ENCODE results near the gene GNG7.
"Not testable (repeated sequence)": the region's sequence is repeated elsewhere in the genome, so short reads cannot be mapped to it uniquely, and the experiment has no call there.

Gene GNG7

GRCh38 chr19:2533686-2534422 is 168.6 kb downstream of the GNG7 start:
- Histone ChIP-seq H3K27me3 (replicated peaks in 2 of 5; ENCODE audit: control insufficient read depth in 4 of 5, insufficient read depth in 5 of 5, low read length in 4 of 5) (no peaks in the 10 kb centered on the region), H3K36me3 (ENCODE audit: control insufficient read depth in 4 of 4, insufficient read depth in 4 of 4, low read length in 3 of 4) (peaks cover 0 to 3% (median 0%) of the 10 kb centered on the region in 4 experiments), H3K27ac (ENCODE audit: insufficient read depth in 1 of 2, low read depth in 1 of 2, low read length in 2 of 2, poor library complexity in 1 of 2, severe bottlenecking in 2 of 2) (no peak overlapping the region), H3K4me3 (ENCODE audit: control insufficient read depth in 1 of 7, extremely low read depth in 1 of 7, insufficient read depth in 4 of 7, low read depth in 2 of 7, low read length in 6 of 7) (no peak overlapping the region), H3K9me3 (ENCODE audit: control extremely low read depth in 1 of 5, control insufficient read depth in 4 of 5, insufficient read depth in 2 of 5, low read depth in 1 of 5, low read length in 4 of 5) (peaks cover 0 to 21% (median 8%) of the 10 kb centered on the region in 5 experiments), H3K4me1 (ENCODE audit: control extremely low read depth in 1 of 4, control insufficient read depth in 4 of 4, insufficient read depth in 4 of 4, low read length in 3 of 4) (no peaks in the 10 kb centered on the region)
- ChIA-PET CTCF (no interaction called here), POLR2A (no interaction called here)
- WGBS (ENCODE audit: insufficient coverage), result 93% methylated on average over 4 of the region's 6 CpGs
- no peak for DNase-seq

GRCh38 chr19:2533072-2533425 is 169.4 kb downstream of the GNG7 start:
- no peaks in the 10 kb centered on the region for H3K27me3 ChIP-seq (replicated peaks in 2 of 5; ENCODE audit: control insufficient read depth in 4 of 5, insufficient read depth in 5 of 5, low read length in 4 of 5)
- peaks cover 0 to 3% (median 0%) of the 10 kb centered on the region in 4 experiments for H3K36me3 ChIP-seq (ENCODE audit: control insufficient read depth in 4 of 4, insufficient read depth in 4 of 4, low read length in 3 of 4)
- ChIA-PET CTCF (no interaction called here), POLR2A (no interaction called here)
- no peak for DNase-seq
- WGBS (ENCODE audit: insufficient coverage), result no CpG with 5 or more reads among the region's 2 CpGs
- no peak overlapping the region for H3K27ac ChIP-seq (ENCODE audit: insufficient read depth in 1 of 2, low read depth in 1 of 2, low read length in 2 of 2, poor library complexity in 1 of 2, severe bottlenecking in 2 of 2)
- peaks cover 0 to 21% (median 8%) of the 10 kb centered on the region in 5 experiments for H3K9me3 ChIP-seq (ENCODE audit: control extremely low read depth in 1 of 5, control insufficient read depth in 4 of 5, insufficient read depth in 2 of 5, low read depth in 1 of 5, low read length in 4 of 5)
- no peaks in the 10 kb centered on the region for H3K4me1 ChIP-seq (ENCODE audit: control extremely low read depth in 1 of 4, control insufficient read depth in 4 of 4, insufficient read depth in 4 of 4, low read length in 3 of 4)
- no peak overlapping the region for H3K4me3 ChIP-seq (ENCODE audit: control insufficient read depth in 1 of 7, extremely low read depth in 1 of 7, insufficient read depth in 4 of 7, low read depth in 2 of 7, low read length in 6 of 7)

- Histone ChIP-seq H3K9me3 (ENCODE audit: control extremely low read depth in 1 of 5, control insufficient read depth in 4 of 5, insufficient read depth in 2 of 5, low read depth in 1 of 5, low read length in 4 of 5) (peaks cover 0 to 21% (median 8%) of the 10 kb centered on the region in 5 experiments), H3K27ac (ENCODE audit: insufficient read depth in 1 of 2, low read depth in 1 of 2, low read length in 2 of 2, poor library complexity in 1 of 2, severe bottlenecking in 2 of 2) (no peak overlapping the region), H3K36me3 (ENCODE audit: control insufficient read depth in 4 of 4, insufficient read depth in 4 of 4, low read length in 3 of 4) (peaks cover 0 to 3% (median 0%) of the 10 kb centered on the region in 4 experiments), H3K4me3 (ENCODE audit: control insufficient read depth in 1 of 7, extremely low read depth in 1 of 7, insufficient read depth in 4 of 7, low read depth in 2 of 7, low read length in 6 of 7) (no peak overlapping the region), H3K27me3 (replicated peaks in 2 of 5; ENCODE audit: control insufficient read depth in 4 of 5, insufficient read depth in 5 of 5, low read length in 4 of 5) (no peaks in the 10 kb centered on the region), H3K4me1 (ENCODE audit: control extremely low read depth in 1 of 4, control insufficient read depth in 4 of 4, insufficient read depth in 4 of 4, low read length in 3 of 4) (no peaks in the 10 kb centered on the region)
- ChIA-PET CTCF (no interaction called here), POLR2A (no interaction called here)
- no peak for DNase-seq
- WGBS (ENCODE audit: insufficient coverage), result 100% methylated on average over 2 of the region's 7 CpGs
These were observed 170.0 kb downstream of the GNG7 start for GRCh38 chr19:2532252-2533071.

GRCh38 chr19:2529942-2530341 is 172.6 kb downstream of the GNG7 start:
- DNase-seq; H3K27me3 ChIP-seq (replicated peaks in 2 of 5; ENCODE audit: control insufficient read depth in 4 of 5, insufficient read depth in 5 of 5, low read length in 4 of 5); H3K36me3 ChIP-seq (ENCODE audit: control insufficient read depth in 4 of 4, insufficient read depth in 4 of 4, low read length in 3 of 4); H3K4me3 ChIP-seq (ENCODE audit: control insufficient read depth in 1 of 7, extremely low read depth in 1 of 7, insufficient read depth in 4 of 7, low read depth in 2 of 7, low read length in 6 of 7); H3K27ac ChIP-seq (ENCODE audit: insufficient read depth in 1 of 2, low read depth in 1 of 2, low read length in 2 of 2, poor library complexity in 1 of 2, severe bottlenecking in 2 of 2); H3K4me1 ChIP-seq (ENCODE audit: control extremely low read depth in 1 of 4, control insufficient read depth in 4 of 4, insufficient read depth in 4 of 4, low read length in 3 of 4): not testable (repeated sequence)
- WGBS (ENCODE audit: insufficient coverage), result 96% methylated on average over 3 of the region's 10 CpGs
- POLR2A ChIA-PET, result interaction anchor here (1.1 kb wide), 1 partner anchor 53 kb away, joined by 4 read pairs; no protein-coding TSS in a partner anchor
- CTCF ChIA-PET, result interaction anchor here (1.0 to 1.6 kb wide), 2 partner anchors 11 to 42 kb away, joined by 3 to 4 read pairs; no protein-coding TSS in a partner anchor
- peaks cover 0 to 21% (median 7%) of the 10 kb centered on the region in 5 experiments for H3K9me3 ChIP-seq (ENCODE audit: control extremely low read depth in 1 of 5, control insufficient read depth in 4 of 5, insufficient read depth in 2 of 5, low read depth in 1 of 5, low read length in 4 of 5)

GRCh38 chr19:2529473-2529918 is 173.0 kb downstream of the GNG7 start:
- POLR2A ChIA-PET, result interaction anchor here (1.1 kb wide), 1 partner anchor 53 kb away, joined by 4 read pairs; no protein-coding TSS in a partner anchor

GRCh38 chr19:2528675-2529101 is 173.8 kb downstream of the GNG7 start:
- Histone ChIP-seq H3K4me3 (ENCODE audit: control insufficient read depth in 1 of 7, extremely low read depth in 1 of 7, insufficient read depth in 4 of 7, low read depth in 2 of 7, low read length in 6 of 7) (no peak overlapping the region), H3K27me3 (replicated peaks in 2 of 5; ENCODE audit: control insufficient read depth in 4 of 5, insufficient read depth in 5 of 5, low read length in 4 of 5) (no peaks in the 10 kb centered on the region), H3K4me1 (ENCODE audit: control extremely low read depth in 1 of 4, control insufficient read depth in 4 of 4, insufficient read depth in 4 of 4, low read length in 3 of 4) (no peaks in the 10 kb centered on the region), H3K27ac (ENCODE audit: insufficient read depth in 1 of 2, low read depth in 1 of 2, low read length in 2 of 2, poor library complexity in 1 of 2, severe bottlenecking in 2 of 2) (no peak overlapping the region), H3K36me3 (ENCODE audit: control insufficient read depth in 4 of 4, insufficient read depth in 4 of 4, low read length in 3 of 4) (no peaks in the 10 kb centered on the region), H3K9me3 (ENCODE audit: control extremely low read depth in 1 of 5, control insufficient read depth in 4 of 5, insufficient read depth in 2 of 5, low read depth in 1 of 5, low read length in 4 of 5) (peaks cover 0 to 8% (median 0%) of the 10 kb centered on the region in 5 experiments)
- POLR2A ChIA-PET, result interaction anchor here (1.1 kb wide), 1 partner anchor 52 kb away, joined by 4 read pairs; no protein-coding TSS in a partner anchor
- 93% methylated on average over 8 of the region's 8 CpGs for WGBS (ENCODE audit: insufficient coverage)
- DNase-seq, result no peak
- CTCF ChIA-PET, result no interaction called here

More at GRCh38 chr19:2529473-2529918, 173.0 kb downstream of the GNG7 start:
- peaks cover 0 to 16% (median 3%) of the 10 kb centered on the region in 5 experiments for H3K9me3 ChIP-seq (ENCODE audit: control extremely low read depth in 1 of 5, control insufficient read depth in 4 of 5, insufficient read depth in 2 of 5, low read depth in 1 of 5, low read length in 4 of 5)
- no peaks in the 10 kb centered on the region for H3K27me3 ChIP-seq (replicated peaks in 2 of 5; ENCODE audit: control insufficient read depth in 4 of 5, insufficient read depth in 5 of 5, low read length in 4 of 5)
- no peak overlapping the region for H3K4me3 ChIP-seq (ENCODE audit: control insufficient read depth in 1 of 7, extremely low read depth in 1 of 7, insufficient read depth in 4 of 7, low read depth in 2 of 7, low read length in 6 of 7)
- H3K36me3 ChIP-seq (ENCODE audit: control insufficient read depth in 4 of 4, insufficient read depth in 4 of 4, low read length in 3 of 4), result no peaks in the 10 kb centered on the region
- no peaks in the 10 kb centered on the region for H3K4me1 ChIP-seq (ENCODE audit: control extremely low read depth in 1 of 4, control insufficient read depth in 4 of 4, insufficient read depth in 4 of 4, low read length in 3 of 4)
- no peak for DNase-seq
- 98% methylated on average over 9 of the region's 9 CpGs for WGBS (ENCODE audit: insufficient coverage)
- CTCF ChIA-PET, result interaction anchor here (1.0 to 1.6 kb wide), 2 partner anchors 11 to 41 kb away, joined by 3 to 4 read pairs; no protein-coding TSS in a partner anchor
- H3K27ac ChIP-seq (ENCODE audit: insufficient read depth in 1 of 2, low read depth in 1 of 2, low read length in 2 of 2, poor library complexity in 1 of 2, severe bottlenecking in 2 of 2), result no peak overlapping the region
